Measurements from ENCODE around the gene HHAT.
"Not testable (repeated sequence)": the region's sequence is repeated elsewhere in the genome, so short reads cannot be mapped to it uniquely, and the experiment has no call there.

The HHAT gene

GRCh38 chr1:210315529-210315928 is 13.2 kb upstream of the HHAT start:
- DNase-seq: no peak

- DNase-seq: peak in 1 of 2 experiments; percentile 20
Observed at GRCh38 chr1:210321131-210321530, 7.6 kb upstream of the HHAT start.

- DNase-seq: peak in 1 of 2 experiments; percentile 24
Observed at GRCh38 chr1:210321552-210321951, 7.2 kb upstream of the HHAT start.

- DNase-seq: no peak
Observed at GRCh38 chr1:210323957-210324356, 4.7 kb upstream of the HHAT start.

DNA sequence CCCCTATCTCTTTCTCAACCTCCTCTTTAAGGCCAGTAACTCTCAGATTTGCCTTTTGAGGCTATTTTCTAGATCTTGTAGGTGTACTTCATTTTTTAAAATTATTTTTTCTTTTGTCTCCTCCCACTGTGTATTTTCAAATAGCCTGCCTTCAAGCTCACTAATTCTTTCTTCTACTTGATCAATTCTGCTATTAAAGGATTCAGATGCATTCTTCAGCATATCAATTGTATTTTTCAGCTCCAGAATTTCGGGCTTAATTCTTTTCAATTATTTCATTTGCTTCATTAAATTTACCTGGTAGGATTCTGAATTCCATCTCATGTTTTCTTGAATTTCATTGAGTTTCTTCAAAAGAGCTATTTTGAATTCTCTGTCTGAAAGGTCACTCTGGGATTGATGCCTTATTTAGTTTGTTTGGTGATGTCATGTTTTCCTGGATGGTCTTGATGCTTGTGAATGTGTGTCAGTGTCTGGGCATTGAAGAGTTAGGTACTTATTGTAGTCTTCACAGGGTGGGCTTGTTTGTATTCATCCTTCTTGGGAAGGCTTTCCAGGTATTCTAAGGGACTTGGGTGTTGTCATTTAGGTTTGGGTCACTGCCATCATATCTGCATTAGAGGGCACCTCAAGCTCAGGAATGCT is 3.6 kb upstream of the HHAT start:
- DNase-seq: no peak

DNA sequence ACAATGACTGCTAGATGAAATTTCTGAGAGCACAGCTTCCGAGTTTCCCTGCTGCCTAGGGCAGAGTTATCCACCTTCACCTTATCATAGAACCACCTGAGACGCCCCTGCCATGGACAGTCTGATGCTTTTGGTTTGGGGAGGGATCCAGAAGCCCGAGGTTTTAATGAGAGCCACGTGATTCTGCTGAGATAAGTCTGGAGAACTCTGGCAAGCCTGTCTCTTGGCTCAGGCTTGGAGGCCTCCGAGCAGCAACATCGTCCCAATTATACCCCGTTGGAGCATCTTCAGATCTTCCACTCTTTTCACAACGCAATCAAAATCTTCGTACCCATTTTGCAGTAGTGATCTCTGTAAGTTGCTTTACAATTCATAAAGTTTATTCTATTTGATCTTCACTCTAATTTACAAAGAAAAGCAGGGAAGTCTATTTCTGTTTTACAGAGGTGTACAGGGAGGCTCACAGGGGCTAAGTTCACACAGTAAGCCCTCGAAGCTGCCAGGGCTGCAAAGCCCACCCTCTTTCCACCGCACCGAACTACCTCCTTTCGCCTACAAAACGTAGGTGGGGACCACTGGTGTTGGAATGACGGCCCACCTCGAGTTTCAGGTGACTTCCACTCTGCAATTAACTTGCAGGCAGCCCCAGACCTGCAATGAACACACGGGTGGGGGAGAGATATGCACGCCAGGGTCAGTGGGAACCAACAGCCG is 513 bp upstream of the HHAT start:
- peak in 1 of 2 experiments; percentile 11 for DNase-seq

DNA sequence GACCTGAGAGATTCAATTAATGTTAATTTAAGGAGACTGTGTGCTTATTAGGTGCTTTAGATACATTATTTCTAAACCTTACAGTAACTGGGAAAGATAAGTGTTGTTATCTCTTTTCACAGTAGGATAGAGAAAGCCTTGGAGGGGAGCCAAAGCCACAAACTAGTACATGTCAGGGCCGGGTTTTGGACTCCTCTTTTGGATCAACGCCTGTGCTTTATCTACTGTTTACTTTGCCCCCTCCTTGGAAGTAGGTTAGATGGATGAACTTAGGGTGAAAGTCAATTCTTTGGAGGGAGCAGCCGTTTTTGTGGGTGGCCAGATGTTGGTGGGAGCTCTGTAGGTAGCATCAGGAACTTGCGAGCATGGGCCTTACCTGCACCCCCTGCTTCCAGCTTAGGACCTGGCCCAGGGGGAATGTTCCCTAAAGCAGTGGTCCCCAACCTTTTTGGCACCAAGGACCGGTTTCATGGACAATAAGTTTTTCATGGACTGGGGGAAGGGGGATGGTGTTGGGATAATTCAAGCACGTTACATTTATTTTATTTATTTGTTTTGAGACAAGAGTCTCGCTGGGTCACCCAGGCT is 1.7 kb downstream of the HHAT start:
- DNase-seq: no peak

GRCh38 chr1:210332233-210332632 is 3.5 kb downstream of the HHAT start:
- DNase-seq: no peak

DNA sequence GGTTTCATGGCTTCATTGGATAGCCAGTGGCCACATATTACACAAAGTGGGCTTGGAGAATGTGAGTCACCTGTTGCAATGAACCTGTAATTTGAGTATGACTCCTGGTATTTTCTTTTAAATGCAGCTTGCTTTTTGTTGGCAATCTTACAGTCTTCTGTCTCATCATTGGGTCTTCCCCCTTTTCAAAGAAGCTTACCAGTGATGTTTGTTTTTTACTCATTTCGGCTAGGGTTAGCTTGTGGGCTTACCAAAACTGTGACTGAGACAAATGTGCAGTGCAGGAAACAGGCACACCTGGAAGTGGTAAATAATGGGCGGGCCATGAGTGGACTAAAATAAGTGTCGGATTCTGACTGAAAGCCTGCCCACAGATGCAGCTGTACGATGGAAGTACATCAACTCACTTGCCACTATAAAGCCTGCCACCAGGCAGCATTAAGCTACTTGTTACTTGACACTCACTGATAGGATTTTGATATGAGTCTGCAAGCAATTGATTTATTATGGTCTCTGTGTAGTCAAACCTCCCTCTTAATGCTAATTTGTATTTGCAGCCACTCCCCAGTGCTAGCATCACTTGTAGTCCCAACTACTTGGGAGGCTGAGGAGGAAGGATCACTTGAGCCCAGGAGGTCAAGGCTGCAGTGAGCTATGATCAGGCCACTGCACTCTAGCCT is 4.2 kb downstream of the HHAT start:
- DNase-seq: no peak

DNA sequence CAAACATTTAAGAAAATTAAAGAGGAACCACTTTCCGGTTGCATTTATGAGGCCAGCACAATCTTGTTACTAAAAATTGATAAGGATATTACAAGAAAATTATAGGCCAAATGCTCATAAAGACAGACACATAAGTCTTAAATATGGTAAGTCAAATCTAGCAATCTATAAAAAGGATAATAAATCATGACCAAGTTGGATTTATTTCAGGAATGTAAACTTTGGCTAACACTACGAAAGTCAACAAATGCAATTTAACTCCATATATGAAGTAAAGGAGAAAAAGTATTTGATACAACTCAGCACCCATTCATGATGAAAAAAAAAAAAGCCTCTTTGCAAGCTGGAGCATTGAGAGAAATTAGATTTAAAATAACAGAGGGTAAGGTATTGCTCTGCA is 6.3 kb downstream of the HHAT start:
- DNase-seq: no peak

GRCh38 chr1:210336362-210336761 is 7.7 kb downstream of the HHAT start:
- no peak for DNase-seq

GRCh38 chr1:210339500-210339899 is 10.8 kb downstream of the HHAT start:
- DNase-seq: no peak

- DNase-seq: no peak
Observed at GRCh38 chr1:210340311-210340710, 11.6 kb downstream of the HHAT start.

GRCh38 chr1:210340841-210341240 is 12.1 kb downstream of the HHAT start:
- no peak for DNase-seq

DNA sequence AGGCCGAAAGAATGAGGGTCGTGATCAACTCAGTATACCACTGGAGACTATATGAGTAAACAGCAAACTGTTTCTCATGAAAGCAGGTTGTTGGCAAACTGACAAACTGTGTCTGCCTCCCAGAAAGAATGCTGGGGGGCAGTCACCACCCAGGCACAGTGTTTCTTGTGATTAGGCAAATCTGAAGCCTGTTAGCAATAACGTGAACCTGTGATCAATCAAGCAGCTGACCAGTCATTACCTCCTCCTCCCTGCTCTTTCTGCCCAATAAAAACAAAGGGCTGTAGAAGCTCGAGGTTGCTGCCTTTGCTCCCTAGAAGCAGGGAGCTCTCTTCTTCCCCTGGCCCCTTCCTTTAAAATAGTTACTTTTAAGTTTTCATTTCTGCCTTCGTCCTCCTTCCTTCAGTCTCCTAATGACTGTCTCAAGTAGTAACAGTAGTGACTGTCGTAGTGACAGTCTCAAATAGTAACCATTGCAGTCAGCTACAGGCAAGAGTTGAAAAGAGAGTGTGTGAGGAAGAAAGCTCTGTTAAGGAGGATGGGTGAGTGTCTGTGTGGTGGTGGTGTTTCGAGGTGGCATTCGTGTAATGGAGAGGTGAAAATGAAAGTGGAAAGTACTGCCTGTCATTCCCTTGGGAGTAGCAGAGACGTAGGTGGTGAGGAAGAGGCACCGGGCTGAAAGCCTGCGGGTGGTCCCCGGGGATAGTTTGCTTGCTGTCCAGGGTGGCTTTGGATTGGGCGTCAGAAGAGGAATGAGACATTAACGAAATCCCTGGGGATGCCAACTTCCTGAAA is 14.5 kb downstream of the HHAT start:
- peak; percentile 3 to 18 for DNase-seq

- no peak for DNase-seq
Observed at GRCh38 chr1:210344706-210345105, 16.0 kb downstream of the HHAT start.

GRCh38 chr1:210347112-210347511 is 18.4 kb downstream of the HHAT start:
- DNase-seq: no peak

DNA sequence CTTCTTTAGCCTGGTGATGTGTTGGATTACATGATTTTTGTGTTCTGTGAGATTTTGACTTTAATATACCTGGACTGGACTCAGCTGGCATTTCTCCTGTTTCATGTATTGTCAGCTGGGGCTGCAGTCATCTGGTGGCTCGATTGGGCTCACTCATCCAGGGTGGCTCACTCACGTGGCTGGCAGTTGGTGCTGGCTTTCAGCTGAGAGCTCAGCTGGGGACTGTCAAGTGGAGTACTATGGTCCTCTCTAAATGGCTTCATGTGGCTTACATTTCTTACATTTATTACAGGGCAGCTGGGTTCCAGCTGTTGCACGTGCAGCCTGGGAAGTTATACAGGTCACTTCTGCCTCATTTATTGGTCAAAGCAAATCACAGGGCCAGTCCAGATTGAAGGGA is 22.8 kb downstream of the HHAT start:
- DNase-seq: no peak

- DNase-seq: no peak
Observed at GRCh38 chr1:210352575-210352974, 23.9 kb downstream of the HHAT start.

GRCh38 chr1:210354305-210354704 is 25.6 kb downstream of the HHAT start:
- not testable (repeated sequence) for DNase-seq

GRCh38 chr1:210358626-210359025 is 29.9 kb downstream of the HHAT start:
- DNase-seq: peak in 1 of 2 experiments; percentile 13

- no peak for DNase-seq
Observed at GRCh38 chr1:210359255-210359654, 30.6 kb downstream of the HHAT start.
